ENCODE results near the gene SALL4. TPM values are rescaled to one million over a fixed set of nuclear protein-coding genes. Genes with fewer than 3 reads are reported as not detected.

The SALL4 gene
- total and polyA plus RNA-seq, 2 donors from 2014 or later = 0.09 TPM; not detected in 1

DNA sequence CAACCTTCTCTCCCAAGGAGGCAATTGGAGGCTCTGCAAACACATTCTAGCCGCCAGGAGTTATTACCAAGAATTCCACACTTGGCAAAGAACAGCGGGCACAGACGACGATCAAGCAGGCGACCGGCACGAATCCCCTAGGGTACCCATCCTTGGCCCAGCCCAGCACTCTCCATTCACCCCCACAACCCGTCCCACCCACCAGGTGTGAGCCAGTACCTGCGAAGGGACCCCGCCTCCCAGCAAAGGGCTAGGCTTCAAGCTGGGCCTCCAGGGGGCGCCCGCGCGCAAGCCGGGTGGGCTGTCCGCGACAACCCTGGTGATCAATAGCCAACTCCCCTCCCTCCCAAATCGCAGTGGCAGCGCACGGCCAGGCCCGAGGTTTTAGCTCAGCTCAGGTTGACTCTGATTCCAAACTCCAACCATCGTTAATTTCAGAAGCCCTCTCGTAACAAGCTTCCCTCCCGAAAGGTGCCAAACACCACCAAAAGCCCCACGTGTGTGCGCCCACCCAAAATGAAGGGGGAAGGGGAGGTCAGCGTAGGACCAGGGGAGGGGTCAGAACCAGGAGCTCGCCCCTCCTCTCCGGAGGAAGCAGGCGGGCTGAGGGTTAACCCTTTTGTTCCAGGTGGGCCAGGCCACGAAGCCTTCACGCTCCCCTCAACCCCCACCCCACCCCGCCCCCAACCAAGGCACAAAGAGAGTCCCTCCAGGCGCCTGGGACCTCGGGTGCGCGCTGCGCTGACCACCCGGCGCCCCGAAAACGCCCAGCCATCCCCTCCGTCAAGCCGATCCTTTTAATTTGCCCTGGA is 2.1 kb downstream of the SALL4 start:
- no peaks in the 10 kb centered on the region for H3K36me3 ChIP-seq (ENCODE audit: control insufficient read depth in 2 of 3, insufficient read depth in 3 of 3, low read length in 3 of 3)
- H3K27ac ChIP-seq (ENCODE audit: low read depth in 2 of 2, low read length in 2 of 2) = no peak overlapping the region
- peaks cover 0 to 3% (median 3%) of the 10 kb centered on the region in 3 donors for H3K4me1 ChIP-seq (ENCODE audit: control insufficient read depth in 2 of 3, insufficient read depth in 2 of 3, low read depth in 1 of 3, low read length in 3 of 3)
- H3K27me3 ChIP-seq (ENCODE audit: control insufficient read depth, insufficient read depth, low read length) = peaks cover 2% of the 10 kb centered on the region
- no peak for FAIRE-seq
- peak overlapping the region in 1 of 3 donors; percentile 21 for H3K9ac ChIP-seq (ENCODE audit: low read length in 3 of 3)
- DNase-seq = peak; percentile 83 to 95 (median 92)
- no peaks in the 10 kb centered on the region for H3K9me3 ChIP-seq (ENCODE audit: control insufficient read depth in 2 of 3, insufficient read depth in 1 of 3, low read length in 3 of 3)
- TF ChIP-seq, protein P1, sequence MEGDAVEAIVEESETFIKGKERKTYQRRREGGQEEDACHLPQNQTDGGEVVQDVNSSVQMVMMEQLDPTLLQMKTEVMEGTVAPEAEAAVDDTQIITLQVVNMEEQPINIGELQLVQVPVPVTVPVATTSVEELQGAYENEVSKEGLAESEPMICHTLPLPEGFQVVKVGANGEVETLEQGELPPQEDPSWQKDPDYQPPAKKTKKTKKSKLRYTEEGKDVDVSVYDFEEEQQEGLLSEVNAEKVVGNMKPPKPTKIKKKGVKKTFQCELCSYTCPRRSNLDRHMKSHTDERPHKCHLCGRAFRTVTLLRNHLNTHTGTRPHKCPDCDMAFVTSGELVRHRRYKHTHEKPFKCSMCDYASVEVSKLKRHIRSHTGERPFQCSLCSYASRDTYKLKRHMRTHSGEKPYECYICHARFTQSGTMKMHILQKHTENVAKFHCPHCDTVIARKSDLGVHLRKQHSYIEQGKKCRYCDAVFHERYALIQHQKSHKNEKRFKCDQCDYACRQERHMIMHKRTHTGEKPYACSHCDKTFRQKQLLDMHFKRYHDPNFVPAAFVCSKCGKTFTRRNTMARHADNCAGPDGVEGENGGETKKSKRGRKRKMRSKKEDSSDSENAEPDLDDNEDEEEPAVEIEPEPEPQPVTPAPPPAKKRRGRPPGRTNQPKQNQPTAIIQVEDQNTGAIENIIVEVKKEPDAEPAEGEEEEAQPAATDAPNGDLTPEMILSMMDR (IDR thresholded peaks at IDR 0.05; ENCODE audit: borderline replicate concordance, extremely low read depth, insufficient read depth) = peak; percentile 42
- H3K4me3 ChIP-seq (ENCODE audit: low read length in 3 of 3) = peak overlapping the region; percentile 10 to 65 (median 45)
- intact Hi-C loops (cut with DNase I) = loop anchor here (10.0 kb wide), 1 partner anchor 155 kb away; no protein-coding TSS in a partner anchor

DNA sequence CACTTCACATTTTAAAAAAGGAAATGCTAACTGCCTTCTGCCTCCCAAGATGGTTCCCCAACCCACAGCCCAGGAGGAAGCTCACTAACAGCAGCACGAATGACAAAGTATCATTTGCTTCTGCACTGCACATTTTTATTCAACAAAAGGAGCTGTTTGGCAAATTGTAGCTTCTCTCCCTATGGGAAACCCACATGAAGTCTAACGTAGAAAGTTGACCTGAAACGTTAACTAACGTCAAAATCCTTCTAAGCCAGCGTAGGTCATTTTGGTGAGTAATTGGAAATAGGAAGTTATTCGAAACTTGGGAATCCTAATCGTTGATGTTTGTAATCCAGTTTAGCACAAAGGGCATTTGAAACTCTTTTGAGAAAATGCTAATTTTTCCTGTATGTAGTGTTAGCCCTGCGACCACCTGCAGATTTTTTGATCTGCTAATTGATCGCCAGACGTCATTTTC is 2.9 kb downstream of the SALL4 start:
- no peaks in the 10 kb centered on the region for H3K9me3 ChIP-seq (ENCODE audit: control insufficient read depth in 2 of 3, insufficient read depth in 1 of 3, low read length in 3 of 3)
- peaks cover 0 to 3% (median 3%) of the 10 kb centered on the region in 3 donors for H3K4me1 ChIP-seq (ENCODE audit: control insufficient read depth in 2 of 3, insufficient read depth in 2 of 3, low read depth in 1 of 3, low read length in 3 of 3)
- intact Hi-C loops (cut with DNase I) = no loop called here
- no peak for FAIRE-seq
- H3K36me3 ChIP-seq (ENCODE audit: control insufficient read depth in 2 of 3, insufficient read depth in 3 of 3, low read length in 3 of 3) = no peaks in the 10 kb centered on the region
- no peak overlapping the region for H3K9ac ChIP-seq (ENCODE audit: low read length in 3 of 3)
- TF ChIP-seq, protein P1 (IDR thresholded peaks at IDR 0.05; ENCODE audit: borderline replicate concordance, extremely low read depth, insufficient read depth) = no peak
- DNase-seq = peak in 1 of 5 donors; percentile 27
- peaks cover 2% of the 10 kb centered on the region for H3K27me3 ChIP-seq (ENCODE audit: control insufficient read depth, insufficient read depth, low read length)
- no peak overlapping the region for H3K27ac ChIP-seq (ENCODE audit: low read depth in 2 of 2, low read length in 2 of 2)
- H3K4me3 ChIP-seq (ENCODE audit: low read length in 3 of 3) = peak overlapping the region in 1 of 3 donors; percentile 38

DNA sequence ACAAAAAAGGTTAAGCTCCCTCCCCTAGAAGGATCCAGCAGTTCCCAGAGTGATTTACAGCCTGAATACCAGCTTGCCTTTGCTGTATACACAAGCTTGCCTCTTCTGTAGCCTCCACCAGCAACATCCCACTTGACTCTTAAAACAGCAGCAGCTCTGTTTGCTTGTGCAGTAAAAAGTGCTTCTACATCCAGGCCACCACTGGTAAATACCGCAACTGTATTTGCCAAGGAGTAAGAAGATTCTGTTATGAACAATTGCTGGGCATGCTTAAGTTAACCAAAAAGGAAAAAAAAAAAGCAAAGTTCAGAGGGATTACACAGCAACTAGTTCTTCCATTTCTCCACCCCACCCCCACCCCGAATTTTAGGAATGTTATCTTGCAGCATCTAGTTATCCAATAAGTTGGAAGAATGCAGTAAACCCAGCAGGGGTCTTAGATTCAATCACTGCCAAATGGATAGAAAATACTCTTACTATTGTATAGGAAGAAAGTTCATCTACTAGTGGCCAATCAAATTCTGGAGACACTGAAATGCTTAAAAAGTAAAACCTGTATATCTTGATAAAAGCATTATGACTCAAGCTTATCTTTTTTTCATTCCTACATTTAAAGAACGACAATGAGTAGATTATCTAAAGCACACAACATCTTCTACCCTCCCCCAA is 4.8 kb downstream of the SALL4 start:
- FAIRE-seq (no peak), DNase-seq (peak in 3 of 5 donors; percentile 24 to 37 (median 36))
- Histone ChIP-seq H3K9ac (ENCODE audit: low read length in 3 of 3) (no peak overlapping the region), H3K27ac (ENCODE audit: low read depth in 2 of 2, low read length in 2 of 2) (no peak overlapping the region), H3K27me3 (ENCODE audit: control insufficient read depth, insufficient read depth, low read length) (peaks cover 2% of the 10 kb centered on the region), H3K4me3 (ENCODE audit: low read length in 3 of 3) (no peak overlapping the region), H3K36me3 (ENCODE audit: control insufficient read depth in 2 of 3, insufficient read depth in 3 of 3, low read length in 3 of 3) (no peaks in the 10 kb centered on the region), H3K9me3 (ENCODE audit: control insufficient read depth in 2 of 3, insufficient read depth in 1 of 3, low read length in 3 of 3) (no peaks in the 10 kb centered on the region), H3K4me1 (ENCODE audit: control insufficient read depth in 2 of 3, insufficient read depth in 2 of 3, low read depth in 1 of 3, low read length in 3 of 3) (peaks cover 0 to 3% (median 3%) of the 10 kb centered on the region in 3 donors)
- intact Hi-C loops (cut with DNase I) = no loop called here
- TF ChIP-seq, protein P1 (IDR thresholded peaks at IDR 0.05; ENCODE audit: borderline replicate concordance, extremely low read depth, insufficient read depth) = no peak

Measured in kidney (tissue), 14 donors.